HepG2 (cell line): Measurements from ENCODE around the gene CCDC117. TPM values are rescaled to one million over a fixed set of nuclear protein-coding genes. Genes with fewer than 3 reads are reported as not detected.

Experiments used
- ADNP ChIP-seq: sonication (generic); formaldehyde crosslinking; IDR thresholded peaks from 2 replicates; pipeline ENCODE4 v1.4.0; 2020; ENCODE audit warnings: missing genetic modification reagents
- ARID2 ChIP-seq: sonication (generic); formaldehyde crosslinking; IDR thresholded peaks from 2 replicates; pipeline ENCODE4 v1.8.1; 2022; ENCODE audit warnings: mild to moderate bottlenecking, missing genetic modification reagents, borderline replicate concordance
- ARNTL ChIP-seq: sonication (generic); formaldehyde crosslinking; IDR thresholded peaks from 2 replicates; pipeline ENCODE4 v1.4.0; 2020; ENCODE audit warnings: mild to moderate bottlenecking, missing genetic modification reagents
- ATRX ChIP-seq: sonication (generic); formaldehyde crosslinking; IDR thresholded peaks from 2 replicates; pipeline ENCODE4 v1.4.0; 2020; ENCODE audit warnings: missing genetic modification reagents, borderline replicate concordance
- CREB1 ChIP-seq, 2 experiments: fragments of 450-650 bp in 1 of 2; IDR thresholded peaks; 2 replicates each; pipeline ENCODE4 v1.6.1; 2016 to 2017; ENCODE audit warnings: control low read depth in 1 of 2, mild to moderate bottlenecking in 1 of 2, missing compliant biosample characterization in 1 of 2, missing genetic modification characterization in 1 of 2
- DNMT1 ChIP-seq: sonication (generic); formaldehyde crosslinking; IDR thresholded peaks from 2 replicates; pipeline ENCODE4 v1.5.1; 2020; ENCODE audit warnings: mild to moderate bottlenecking, missing genetic modification reagents
- KDM2A ChIP-seq: sonication (generic); formaldehyde crosslinking; IDR thresholded peaks from 2 replicates; pipeline ENCODE4 v1.4.0; 2020; ENCODE audit warnings: low read depth, missing genetic modification reagents, borderline replicate concordance
- NCOA1 ChIP-seq: sonication (generic); formaldehyde crosslinking; IDR thresholded peaks from 2 replicates; pipeline ENCODE4 v1.9.0; 2021; ENCODE audit warnings: missing genetic modification reagents
- NFE2L2 ChIP-seq: fragments of 150-350 bp; IDR thresholded peaks from 2 replicates; pipeline ENCODE4 v1.6.1; 2014; ENCODE audit warnings: low read length
- NONO ChIP-seq, 2 experiments: fragments of 450-650 bp in 1 of 2; sonication (generic) in 1 of 2; formaldehyde crosslinking in 1 of 2; IDR thresholded peaks in 1 of 2; conservative IDR thresholded peaks in 1 of 2; 2 replicates each; pipeline versions ENCODE4 v1.6.1 to v1.8.0; 2017 to 2022; ENCODE audit warnings: mild to moderate bottlenecking in 1 of 2, missing genetic modification reagents in 1 of 2, moderate library complexity in 1 of 2
- PHF8 ChIP-seq: sonication (generic); formaldehyde crosslinking; IDR thresholded peaks from 2 replicates; pipeline ENCODE4 v1.5.0; 2020; ENCODE audit warnings: missing genetic modification reagents
- PRDM4 ChIP-seq: sonication (generic); formaldehyde crosslinking; IDR thresholded peaks from 2 replicates; pipeline ENCODE4 v1.9.0; 2021; ENCODE audit warnings: missing genetic modification reagents, borderline replicate concordance
- RORA ChIP-seq: sonication (generic); formaldehyde crosslinking; IDR thresholded peaks from 2 replicates; pipeline ENCODE4 v1.5.0; 2020; ENCODE audit warnings: mild to moderate bottlenecking, missing genetic modification reagents, moderate library complexity
- SIX4 ChIP-seq: sonication (generic); formaldehyde crosslinking; IDR thresholded peaks from 2 replicates; pipeline ENCODE4 v1.4.0; 2020; ENCODE audit warnings: missing genetic modification reagents
- SMYD3 ChIP-seq: sonication (generic); formaldehyde crosslinking; IDR thresholded peaks from 2 replicates; pipeline ENCODE4 v1.8.1; 2023; ENCODE audit warnings: mild to moderate bottlenecking, missing genetic modification reagents
- SNAPC4 ChIP-seq: sonication (generic); formaldehyde crosslinking; IDR thresholded peaks from 2 replicates; pipeline ENCODE4 v1.4.0; 2020; ENCODE audit warnings: mild to moderate bottlenecking, missing genetic modification reagents
- TARDBP ChIP-seq: sonication (generic); formaldehyde crosslinking; IDR thresholded peaks from 2 replicates; pipeline ENCODE4 v1.8.0; 2022; ENCODE audit warnings: mild to moderate bottlenecking, missing genetic modification reagents
- ZNF136 ChIP-seq: sonication (generic); formaldehyde crosslinking; IDR thresholded peaks from 2 replicates; pipeline ENCODE4 v1.8.1; 2022; ENCODE audit warnings: low read depth, mild to moderate bottlenecking, moderate library complexity, missing genetic modification reagents
- ZNF24 ChIP-seq: fragments of 450-650 bp; IDR thresholded peaks from 2 replicates; pipeline ENCODE4 v1.6.1; 2017; ENCODE audit warnings: antibody characterized with exemption, mild to moderate bottlenecking
- ZNF451 ChIP-seq: sonication (generic); formaldehyde crosslinking; IDR thresholded peaks from 2 replicates; pipeline ENCODE4 v1.5.0; 2020; ENCODE audit warnings: mild to moderate bottlenecking, missing genetic modification reagents
- ZNF510 ChIP-seq: sonication (generic); formaldehyde crosslinking; IDR thresholded peaks from 2 replicates; pipeline ENCODE4 v1.4.0; 2020; ENCODE audit warnings: low read depth, mild to moderate bottlenecking, missing genetic modification reagents
- polyA plus RNA-seq, 8 experiments: library from polyadenylated mRNA; depleted of rRNA in 3 of 8; stranded (reverse) in 7 of 8; unstranded in 1 of 8; fragments of >200 nt; fragmentation: Illumina TruSeq in 4 of 8; extraction: Trizol in 4 of 8; gene quantifications; 2 replicates each; pipeline versions ENCODE4 v1.2.1 to v1.2.3, GENCODE V29; 2011 to 2016; ENCODE audit warnings: low read depth in 4 of 8, missing spikeins in 1 of 8, mixed read lengths in 1 of 8; ENCODE audit not compliant: insufficient read depth in 1 of 8
- total RNA-seq, 5 experiments: library from RNA; depleted of rRNA; stranded (reverse); fragments of >200 nt; fragmentation: Illumina TruSeq; extraction: Trizol; gene quantifications; 2 replicates each; pipeline ENCODE4 v1.2.3, GENCODE V29; 2016; ENCODE audit warnings: low read depth in 1 of 5

CCDC117 gene
- total and polyA plus RNA-seq, 2 of the 13 experiments (the other 11 are each of a cell fraction or from before 2014, with no cell fraction given): 12.6 to 34.2 TPM

GRCh38 chr22:28772633-28773460 is at the start of gene CCDC117 (continued):
- no peak for TF ChIP-seq ADNP (CRISPR knock-in tag)
- TF ChIP-seq NCOA1: no peak
- TF ChIP-seq DNMT1: no peak
- TF ChIP-seq SIX4 (CRISPR knock-in tag): peak; percentile 47; the same call in 1 of the 2 replicates
- no peak for TF ChIP-seq ZNF451
- peak; percentile 55; the same call in 1 of the 2 replicates for TF ChIP-seq ARNTL
- no peak for TF ChIP-seq ZNF24
- peak; percentile 81 for TF ChIP-seq PHF8 (CRISPR knock-in tag)
- peak; percentile 77 for TF ChIP-seq KDM2A (CRISPR knock-in tag)
- TF ChIP-seq TARDBP: peak; percentile 78
- no peak for TF ChIP-seq ZNF136
- TF ChIP-seq RORA (CRISPR knock-in tag): no peak
- no peak for TF ChIP-seq ATRX (CRISPR knock-in tag)
- TF ChIP-seq NFE2L2: no peak
- TF ChIP-seq ARID2 (CRISPR knock-in tag): no peak
- no peak for TF ChIP-seq NONO (IDR thresholded peaks at IDR 0.05)
- TF ChIP-seq NONO (CRISPR knock-in tag; conservative IDR thresholded peaks at IDR 0.05): peak; percentile 47; the same call in 1 of the 2 replicates
- TF ChIP-seq CREB1 (IDR thresholded peaks at IDR 0.05): peak; percentile 74
- TF ChIP-seq CREB1 (CRISPR knock-in tag; IDR thresholded peaks at IDR 0.05): peak; percentile 92; the same call in 1 of the 2 replicates
- TF ChIP-seq PRDM4 (CRISPR knock-in tag): peak; percentile 74; the same call in 1 of the 2 replicates
- no peak for TF ChIP-seq SNAPC4 (CRISPR knock-in tag)
- TF ChIP-seq ZNF510 (CRISPR knock-in tag): no peak
- no peak for TF ChIP-seq SMYD3 (CRISPR knock-in tag)
